NT2/D1 (cell line): Measurements from ENCODE around the gene OR2H1.

Source experiments
- DNase-seq: peaks from one replicate; pipeline ENCODE4 v3.0.0-alpha.2; 2011; ENCODE audit warnings: low read depth, low spot score
- H3K27me3 ChIP-seq: 2 replicates; pipeline ENCODE4 v1.6.0; 2011; ENCODE audit warnings: mild to moderate bottlenecking; ENCODE audit not compliant: insufficient read length, insufficient read depth
- H3K36me3 ChIP-seq: 2 replicates; pipeline ENCODE4 v1.6.1; 2011; ENCODE audit warnings: mild to moderate bottlenecking, low read length, mixed read lengths; ENCODE audit not compliant: insufficient read depth, insufficient read length
- H3K4me1 ChIP-seq: 2 replicates; pipeline ENCODE4 v1.5.1; 2011; ENCODE audit not compliant: insufficient read depth, insufficient read length
- H3K4me3 ChIP-seq: 2 replicates; pipeline ENCODE4 v1.5.1; 2011; ENCODE audit warnings: low read depth; ENCODE audit not compliant: insufficient read length
- H3K9ac ChIP-seq: 2 replicates; pipeline ENCODE4 v1.6.0; 2011; ENCODE audit warnings: low read depth; ENCODE audit not compliant: insufficient read length
- H3K9me3 ChIP-seq: 2 replicates; pipeline ENCODE4 v1.5.1; 2011; ENCODE audit warnings: mild to moderate bottlenecking, low read length; ENCODE audit not compliant: insufficient read depth
- SUZ12 ChIP-seq: IDR thresholded peaks from 2 replicates; pipeline ENCODE4 v1.6.1; 2011; ENCODE audit not compliant: insufficient read length, insufficient read depth; ENCODE audit errors: extremely low read depth
- YY1 ChIP-seq: IDR thresholded peaks from 2 replicates; pipeline ENCODE4 v1.6.1; 2011; ENCODE audit not compliant: insufficient read length, insufficient read depth
- ZNF274 ChIP-seq: IDR thresholded peaks from 2 replicates; pipeline ENCODE4 v1.6.1; 2011; ENCODE audit warnings: mild to moderate bottlenecking, low read depth, low read length

OR2H1 gene

DNA sequence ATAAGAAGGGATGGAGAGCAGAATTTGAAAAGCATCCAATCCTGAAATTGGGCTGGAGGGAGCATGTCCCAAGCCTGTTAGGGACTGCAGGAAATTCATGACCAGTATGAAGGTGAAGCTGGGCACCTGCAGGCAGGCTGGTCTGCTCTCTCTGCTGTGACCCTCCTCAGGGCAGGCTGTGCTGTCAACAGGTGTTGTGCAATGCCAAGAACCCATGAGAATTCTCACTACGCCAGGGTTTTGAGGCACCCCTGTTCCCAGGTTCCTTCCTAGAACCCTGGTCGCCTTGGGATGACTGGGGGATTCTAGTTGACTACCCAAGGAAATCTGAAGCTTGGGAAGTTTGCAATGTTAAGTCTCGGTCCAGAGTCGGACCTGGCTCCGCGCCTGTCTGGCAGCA lies 44.2 kb downstream of the OR2H1 start:
- Histone ChIP-seq H3K9ac (no peak overlapping the region), H3K27me3 (no peaks in the 10 kb centered on the region), H3K9me3 (no peaks in the 10 kb centered on the region), H3K4me3 (no peak overlapping the region), H3K4me1 (no peaks in the 10 kb centered on the region), H3K36me3 (no peaks in the 10 kb centered on the region)
- TF ChIP-seq YY1 = no peak
- TF ChIP-seq ZNF274 = no peak
- TF ChIP-seq SUZ12 = no peak
- DNase-seq = no peak

- Histone ChIP-seq H3K27me3 (no peaks in the 10 kb centered on the region), H3K4me1 (no peaks in the 10 kb centered on the region), H3K9ac (no peak overlapping the region), H3K36me3 (no peaks in the 10 kb centered on the region), H3K9me3 (no peaks in the 10 kb centered on the region), H3K4me3 (no peak overlapping the region)
- DNase-seq = no peak
- TF ChIP-seq YY1 (no peak), ZNF274 (no peak), SUZ12 (no peak)
Observed at GRCh38 chr6:29502181-29502580, 45.2 kb downstream of the OR2H1 start.

DNA sequence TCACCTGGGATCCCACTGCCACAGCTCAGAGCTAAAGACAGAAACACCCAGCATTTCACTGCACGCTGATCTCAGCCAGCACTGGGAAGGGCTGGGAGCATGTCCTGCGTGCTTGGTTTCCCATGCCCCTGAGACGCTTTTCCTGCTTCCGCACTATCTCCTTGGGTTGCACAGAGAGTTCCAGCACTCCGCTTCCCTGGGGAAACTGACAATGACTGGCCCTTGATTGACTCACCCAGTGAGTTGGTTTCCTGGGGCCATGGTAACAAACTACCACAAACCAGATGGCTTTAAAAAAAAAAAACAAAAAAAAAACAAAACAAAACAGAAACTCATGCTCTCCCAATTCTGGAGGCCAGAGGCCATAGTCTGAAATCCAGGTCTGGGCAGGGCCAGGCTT lies 45.6 kb downstream of the OR2H1 start:
- Histone ChIP-seq H3K4me3 (no peak overlapping the region), H3K27me3 (no peaks in the 10 kb centered on the region), H3K9ac (no peak overlapping the region), H3K36me3 (no peaks in the 10 kb centered on the region), H3K9me3 (no peaks in the 10 kb centered on the region), H3K4me1 (no peaks in the 10 kb centered on the region)
- TF ChIP-seq SUZ12 (no peak), YY1 (no peak), ZNF274 (no peak)
- DNase-seq = no peak

DNA sequence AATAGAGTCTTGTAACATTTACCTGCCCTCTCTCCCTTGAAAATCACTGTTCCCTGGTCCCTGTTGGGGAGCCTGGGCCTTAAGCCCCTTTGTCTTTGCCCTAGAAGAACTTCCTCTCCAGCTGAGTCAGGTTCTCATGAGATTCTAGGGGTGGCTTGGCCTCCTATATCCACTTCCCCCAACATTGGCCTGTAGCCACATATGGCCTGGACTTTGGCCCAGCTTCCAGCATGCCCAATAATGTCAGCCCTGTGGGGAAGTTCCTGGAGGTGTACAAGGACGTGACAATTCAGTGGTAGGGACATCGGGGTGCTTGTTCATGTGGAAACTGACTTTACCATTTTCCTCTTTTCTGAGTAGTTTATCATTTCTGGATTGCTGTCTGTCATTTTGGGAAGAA lies 48.0 kb downstream of the OR2H1 start:
- Histone ChIP-seq H3K36me3 (no peaks in the 10 kb centered on the region), H3K27me3 (no peaks in the 10 kb centered on the region), H3K9ac (no peak overlapping the region), H3K4me1 (no peaks in the 10 kb centered on the region), H3K4me3 (no peak overlapping the region), H3K9me3 (no peaks in the 10 kb centered on the region)
- no peak for TF ChIP-seq ZNF274
- TF ChIP-seq SUZ12 = no peak
- TF ChIP-seq YY1 = no peak
- no peak for DNase-seq

DNA sequence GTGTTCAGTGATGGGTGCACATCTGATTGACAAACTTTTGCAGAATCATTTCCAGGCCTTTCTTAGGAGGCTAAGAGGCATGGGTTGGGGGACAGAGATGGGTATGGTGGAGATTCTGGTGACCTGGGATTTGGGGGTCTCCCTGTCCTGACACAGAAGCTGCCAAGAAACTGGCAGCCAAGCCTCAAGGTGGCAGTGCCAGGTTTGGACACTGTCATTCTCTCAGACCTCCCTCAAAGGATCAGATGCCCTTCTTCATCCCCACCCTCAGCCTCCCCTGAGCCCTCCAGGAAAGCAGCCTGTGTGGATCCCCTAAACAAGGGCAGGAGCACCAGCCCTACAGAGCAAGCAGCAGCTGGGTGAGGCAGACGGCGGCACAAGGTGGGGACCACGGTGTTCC lies 48.9 kb downstream of the OR2H1 start:
- Histone ChIP-seq H3K4me1 (no peaks in the 10 kb centered on the region), H3K4me3 (no peak overlapping the region), H3K36me3 (no peaks in the 10 kb centered on the region), H3K9me3 (no peaks in the 10 kb centered on the region), H3K27me3 (no peaks in the 10 kb centered on the region), H3K9ac (no peak overlapping the region)
- no peak for DNase-seq
- no peak for TF ChIP-seq ZNF274
- no peak for TF ChIP-seq YY1
- no peak for TF ChIP-seq SUZ12

- Histone ChIP-seq H3K27me3 (no peaks in the 10 kb centered on the region), H3K4me1 (no peaks in the 10 kb centered on the region), H3K9me3 (no peaks in the 10 kb centered on the region), H3K36me3 (no peaks in the 10 kb centered on the region), H3K4me3 (no peak overlapping the region), H3K9ac (no peak overlapping the region)
- TF ChIP-seq SUZ12 (no peak), ZNF274 (no peak), YY1 (no peak)
- no peak for DNase-seq
Observed at GRCh38 chr6:29506446-29507067, 49.6 kb downstream of the OR2H1 start.

DNA sequence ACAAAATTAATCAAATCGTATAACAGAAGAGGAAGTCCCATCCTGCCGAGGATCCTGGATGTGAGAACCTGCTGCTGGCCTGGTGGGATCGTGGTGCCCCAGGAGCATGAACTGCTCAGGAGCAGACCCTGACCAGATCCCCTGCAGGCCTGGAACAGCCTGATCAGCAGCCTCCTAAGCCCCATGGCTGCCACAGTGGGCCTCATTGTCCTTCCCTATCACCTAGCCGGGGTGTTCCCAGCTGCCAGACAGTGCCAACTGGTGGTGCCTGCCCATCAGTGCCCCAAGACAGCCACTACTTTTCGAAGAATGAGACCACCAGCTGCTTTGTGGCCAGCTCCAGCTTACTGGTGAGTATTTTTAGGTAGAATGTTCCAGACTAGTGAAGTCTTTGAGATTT lies 50.4 kb downstream of the OR2H1 start:
- no peaks in the 10 kb centered on the region for H3K27me3 ChIP-seq
- H3K4me1 ChIP-seq = no peaks in the 10 kb centered on the region
- no peak for DNase-seq
- H3K36me3 ChIP-seq = no peaks in the 10 kb centered on the region
- H3K4me3 ChIP-seq = no peak overlapping the region
- H3K9me3 ChIP-seq = no peaks in the 10 kb centered on the region
- no peak overlapping the region for H3K9ac ChIP-seq
- TF ChIP-seq YY1 (no peak), ZNF274 (no peak), SUZ12 (no peak)

GRCh38 chr6:29509239-29509638 lies 52.3 kb downstream of the OR2H1 start:
- TF ChIP-seq ZNF274 = no peak
- no peak for TF ChIP-seq SUZ12
- TF ChIP-seq YY1 = no peak
- DNase-seq = no peak
- Histone ChIP-seq H3K36me3 (no peaks in the 10 kb centered on the region), H3K9me3 (no peaks in the 10 kb centered on the region; the same call in 1 of the 2 replicates), H3K4me3 (no peak overlapping the region), H3K27me3 (no peaks in the 10 kb centered on the region), H3K9ac (no peak overlapping the region), H3K4me1 (no peaks in the 10 kb centered on the region)
